SK-N-SH (cell line): ENCODE data around the gene CD96. TPM values are rescaled to one million over a fixed set of nuclear protein-coding genes. Genes with fewer than 3 reads are reported as not detected.

ENCODE experiments used
- CTCF ChIA-PET: fragments of 300-600, 350-600 bp; formaldehyde crosslinking; extraction: SDS; loops from one replicate; lab custom pipeline; 2021; lab: Yijun Ruan, JAX
- POLR2A ChIA-PET: fragments of 350-600 bp; sonication (Branson Sonifier 250); formaldehyde crosslinking; extraction: SDS; loops from one replicate; lab custom pipeline; 2020; ENCODE audit warnings: antibody characterized with exemption, inconsistent platforms; lab: Yijun Ruan, JAX
- DNase-seq: peaks from one replicate; pipeline ENCODE4 v3.0.0; 2012
- H2AFZ ChIP-seq: fragments of 200-600 bp; sonication (generic); 2 replicates; pipeline ENCODE4 v1.8.1; 2016; ENCODE audit warnings: antibody characterized with exemption, mild to moderate bottlenecking, low read depth
- H3F3A ChIP-seq: fragments of 200-600 bp; sonication (generic); replicated peaks from 2 replicates; pipeline ENCODE3; 2016; ENCODE audit warnings: antibody characterized with exemption, mild to moderate bottlenecking; ENCODE audit not compliant: insufficient read depth
- H3K27ac ChIP-seq, 2 experiments: fragments of 200-500 bp in 1 of 2; fragments of 200-600 bp in 1 of 2; sonication (Bioruptor generic) in 1 of 2; sonication (generic), shearing (Covaris generic) in 1 of 2; 2 replicates each; pipeline versions ENCODE4 v1.5.1 to v1.6.1; 2014 to 2016; ENCODE audit warnings: low read depth in 2 of 2, inconsistent platforms in 1 of 2, low read length in 1 of 2, mild to moderate bottlenecking in 1 of 2, mixed read lengths in 1 of 2
- H3K27me3 ChIP-seq: fragments of 200-600 bp; sonication (generic), shearing (Covaris generic); 2 replicates; pipeline ENCODE4 v1.6.1; 2016; ENCODE audit warnings: mixed run types; ENCODE audit not compliant: insufficient read depth
- H3K36me3 ChIP-seq, 2 experiments: fragments of 200-500 bp in 1 of 2; fragments of 200-600 bp in 1 of 2; sonication (Bioruptor generic) in 1 of 2; sonication (generic) in 1 of 2; replicated peaks in 1 of 2; 2 replicates each; pipeline versions ENCODE3 to v1.5.1; 2014 to 2016; ENCODE audit warnings: low read length in 1 of 2, mild to moderate bottlenecking in 1 of 2; ENCODE audit not compliant: insufficient read depth in 2 of 2, control insufficient read depth in 1 of 2
- H3K4me1 ChIP-seq, 2 experiments: fragments of 200-500 bp in 1 of 2; fragments of 200-600 bp in 1 of 2; sonication (Bioruptor generic) in 1 of 2; sonication (generic), shearing (Covaris generic) in 1 of 2; 2 replicates each; pipeline versions ENCODE4 v1.5.1 to v1.6.1; 2014 to 2016; ENCODE audit warnings: low read depth in 1 of 2, low read length in 1 of 2, mixed run types in 1 of 2; ENCODE audit not compliant: insufficient read depth in 2 of 2, control insufficient read depth in 1 of 2
- H3K4me2 ChIP-seq: fragments of 200-600 bp; sonication (generic), shearing (Covaris generic); 2 replicates; pipeline ENCODE4 v1.6.1; 2017; ENCODE audit warnings: mixed run types
- H3K4me3 ChIP-seq, 2 experiments: fragments of 200-500 bp in 1 of 2; fragments of 200-600 bp in 1 of 2; sonication (Bioruptor generic) in 1 of 2; sonication (generic), shearing (Covaris generic) in 1 of 2; 2 replicates each; pipeline versions ENCODE4 v1.5.1 to v1.8.1; 2014 to 2016; ENCODE audit warnings: low read depth in 2 of 2, inconsistent platforms in 1 of 2, low read length in 1 of 2, mild to moderate bottlenecking in 1 of 2, mixed read lengths in 1 of 2, moderate library complexity in 1 of 2
- H3K79me2 ChIP-seq: fragments of 200-600 bp; sonication (generic); 2 replicates; pipeline ENCODE4 v1.8.1; 2017; ENCODE audit warnings: mild to moderate bottlenecking; ENCODE audit not compliant: insufficient read depth
- H3K9ac ChIP-seq: fragments of 200-600 bp; sonication (generic); 2 replicates; pipeline ENCODE4 v1.6.1; 2017; ENCODE audit warnings: mixed run types
- H3K9me2 ChIP-seq: fragments of 200-600 bp; sonication (generic); 2 replicates; pipeline ENCODE4 v1.6.1; 2017; ENCODE audit warnings: mixed run types
- H3K9me3 ChIP-seq: fragments of 200-600 bp; sonication (generic); 2 replicates; pipeline ENCODE4 v1.6.1; 2017; ENCODE audit warnings: mixed run types, mild to moderate bottlenecking, moderate library complexity
- H4K20me1 ChIP-seq: fragments of 200-600 bp; sonication (generic); 2 replicates; pipeline ENCODE4 v1.6.1; 2017; ENCODE audit warnings: mild to moderate bottlenecking, mixed run types; ENCODE audit not compliant: insufficient read depth
- ELF1 ChIP-seq: IDR thresholded peaks from 2 replicates; pipeline ENCODE4 v1.4.0; 2012
- EZH2phosphoT487 ChIP-seq: fragments of 200-600 bp; sonication (generic); IDR thresholded peaks from 2 replicates; pipeline ENCODE4 v1.6.1; 2017; ENCODE audit warnings: low read depth, mixed run types, mild to moderate bottlenecking, antibody characterized with exemption, moderate library complexity, borderline replicate concordance
- FOXJ3 ChIP-seq: sonication (generic); formaldehyde crosslinking; IDR thresholded peaks from 2 replicates; pipeline ENCODE4 v1.5.1; 2020; ENCODE audit warnings: mild to moderate bottlenecking, missing genetic modification reagents
- FOXM1 ChIP-seq: IDR thresholded peaks from 2 replicates; pipeline ENCODE4 v1.4.0; 2012; ENCODE audit warnings: low read depth, mild to moderate bottlenecking
- GATA2 ChIP-seq: sonication (generic); formaldehyde crosslinking; IDR thresholded peaks from 2 replicates; pipeline ENCODE4 v1.5.0; 2020; ENCODE audit warnings: mild to moderate bottlenecking, missing genetic modification reagents
- JUND ChIP-seq: IDR thresholded peaks from 2 replicates; pipeline ENCODE4 v1.4.0; 2012
- MXI1 ChIP-seq: IDR thresholded peaks from 2 replicates; pipeline ENCODE4 v1.6.1; 2012; ENCODE audit warnings: mild to moderate bottlenecking, low read depth, low read length, improper control_type of control experiment
- NFIC ChIP-seq: IDR thresholded peaks from 2 replicates; pipeline ENCODE4 v1.4.0; 2012; ENCODE audit warnings: borderline replicate concordance
- NRF1 ChIP-seq: IDR thresholded peaks from 2 replicates; pipeline ENCODE4 v1.6.1; 2012; ENCODE audit warnings: low read depth, mild to moderate bottlenecking, low read length
- PBX3 ChIP-seq: IDR thresholded peaks from 2 replicates; pipeline ENCODE4; 2012
- POLR2AphosphoS5 ChIP-seq: IDR thresholded peaks from 2 replicates; pipeline ENCODE4 v1.6.1; 2012; ENCODE audit warnings: low read depth, low read length
- RAD21 ChIP-seq: IDR thresholded peaks from 2 replicates; pipeline ENCODE4 v1.6.1; 2012; ENCODE audit warnings: mild to moderate bottlenecking, low read length
- REST ChIP-seq: IDR thresholded peaks from 2 replicates; pipeline ENCODE4 v1.6.1; 2012; ENCODE audit warnings: mild to moderate bottlenecking, low read depth, low read length, moderate library complexity
- TEAD4 ChIP-seq: IDR thresholded peaks from 2 replicates; pipeline ENCODE4 v1.4.0; 2012; ENCODE audit warnings: mild to moderate bottlenecking, borderline replicate concordance; ENCODE audit not compliant: insufficient read depth
- USF1 ChIP-seq: IDR thresholded peaks from 2 replicates; pipeline ENCODE4 v1.4.0; 2012; ENCODE audit warnings: low read depth, borderline replicate concordance
- USF2 ChIP-seq: fragments of 150-350 bp; IDR thresholded peaks from 2 replicates; pipeline ENCODE4 v1.6.1; 2017; ENCODE audit warnings: antibody characterized with exemption, low read length, low read depth, borderline replicate concordance
- WGBS: methylation state at CpG from one replicate; pipeline ENCODE4 v1.1.6; 2017; ENCODE audit warnings: low lambda C conversion rate; 5-methylcytosine and 5-hydroxymethylcytosine counted together
- polyA plus RNA-seq, 3 experiments: library from polyadenylated mRNA; depleted of rRNA; stranded (reverse); fragments of >200 nt; gene quantifications; 2 replicates each; pipeline ENCODE4 v1.2.3, GENCODE V29; 2012

CD96 gene
- polyA plus RNA-seq, 1 of the 3 experiments (the other 2 are of a cell fraction), result 0.02 TPM

GRCh38 chr3:111610612-111611054 is 68.6 kb downstream of the CD96 start:
- Histone ChIP-seq H4K20me1 (no peaks in the 10 kb centered on the region), H3K4me3 (no peak overlapping the region), H3K79me2 (no peaks in the 10 kb centered on the region), H3K4me2 (no peak overlapping the region), H3K9me3 (no peaks in the 10 kb centered on the region), H3K27me3 (no peaks in the 10 kb centered on the region), H3K4me1 (no peaks in the 10 kb centered on the region), H3K36me3 (no peaks in the 10 kb centered on the region), H3F3A (no peaks in the 10 kb centered on the region), H3K9me2 (no peaks in the 10 kb centered on the region), H3K9ac (no peak overlapping the region), H2AFZ (no peak overlapping the region), H3K27ac (no peak overlapping the region)
- ChIA-PET CTCF (interaction anchor here (1.3 to 1.4 kb wide), 2 partner anchors 11 to 41 kb away, joined by 3 to 4 read pairs; no protein-coding TSS in a partner anchor), POLR2A (no interaction called here)
- no peak for TF ChIP-seq FOXJ3
- no peak for TF ChIP-seq PBX3
- TF ChIP-seq RAD21, result no peak
- no peak for TF ChIP-seq USF2
- no peak for TF ChIP-seq ELF1
- no peak for TF ChIP-seq TEAD4
- TF ChIP-seq REST, result no peak
- no peak for TF ChIP-seq NRF1
- TF ChIP-seq EZH2phosphoT487, result no peak
- TF ChIP-seq JUND, result no peak
- no peak for TF ChIP-seq NFIC
- no peak for TF ChIP-seq USF1
- TF ChIP-seq FOXM1, result no peak
- no peak for TF ChIP-seq MXI1
- no peak for TF ChIP-seq GATA2
- no peak for TF ChIP-seq POLR2AphosphoS5
- no peak for DNase-seq
- 74% methylated on average over 7 of the region's 8 CpGs for WGBS
